IPS-18c (cell line): ENCODE measurements around the gene CREBL2.
"Not testable (repeated sequence)": the region's sequence is repeated elsewhere in the genome, so short reads cannot be mapped to it uniquely, and the experiment has no call there.

ENCODE experiments used
- H3K4me3 ChIP-seq: 2 replicates; pipeline ENCODE4 v1.7.0; 2013; ENCODE audit warnings: low read depth, mild to moderate bottlenecking, low read length, moderate library complexity; ENCODE audit not compliant: insufficient read depth
- H3K9me3 ChIP-seq: one replicate; pipeline ENCODE4 v1.6.1; 2013; ENCODE audit warnings: mild to moderate bottlenecking, low read length, moderate library complexity; ENCODE audit not compliant: control insufficient read depth, insufficient read depth

Gene CREBL2

DNA sequence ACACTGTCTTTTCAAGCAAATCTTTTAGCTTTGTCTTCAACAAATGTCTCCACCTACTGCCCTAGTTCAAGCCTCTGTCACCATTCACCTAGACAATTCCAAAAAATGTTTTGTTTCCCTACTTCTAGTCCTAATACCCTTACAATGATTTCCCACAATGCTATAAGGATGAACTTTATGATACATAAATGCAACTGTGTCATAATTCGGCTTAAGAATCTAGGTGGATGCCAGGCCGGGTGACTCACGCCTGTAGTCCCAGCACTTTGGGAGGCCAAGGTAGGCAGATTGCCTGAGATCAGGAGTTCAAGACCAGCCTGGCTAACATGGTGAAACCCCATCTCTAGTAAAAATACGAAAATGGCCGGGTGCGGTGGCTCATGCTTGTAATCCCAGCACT is 20.7 kb upstream of the CREBL2 start:
- Histone ChIP-seq H3K9me3 (no peaks in the 10 kb centered on the region), H3K4me3 (no peak overlapping the region)

DNA sequence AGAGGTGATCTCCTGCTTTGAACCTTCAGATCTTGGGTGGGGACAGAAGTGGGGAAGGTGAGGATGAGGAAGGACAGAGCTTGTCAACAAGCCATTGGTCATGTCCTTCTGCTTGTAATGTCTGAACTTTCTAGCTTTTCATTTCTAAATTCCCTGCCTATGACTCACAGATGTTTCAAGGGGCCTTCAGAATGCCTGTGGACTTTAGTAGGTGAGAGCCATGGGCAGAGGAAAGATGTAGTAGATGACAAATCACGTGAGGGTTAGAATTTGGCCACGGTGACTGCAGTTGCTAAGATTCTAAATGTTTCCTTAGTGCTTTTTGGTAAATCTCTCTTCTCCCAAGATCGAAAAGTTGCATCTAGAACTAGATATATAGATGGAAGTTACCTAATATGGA is 18.7 kb upstream of the CREBL2 start:
- Histone ChIP-seq H3K4me3 (no peak overlapping the region), H3K9me3 (peaks cover 2% of the 10 kb centered on the region)

DNA sequence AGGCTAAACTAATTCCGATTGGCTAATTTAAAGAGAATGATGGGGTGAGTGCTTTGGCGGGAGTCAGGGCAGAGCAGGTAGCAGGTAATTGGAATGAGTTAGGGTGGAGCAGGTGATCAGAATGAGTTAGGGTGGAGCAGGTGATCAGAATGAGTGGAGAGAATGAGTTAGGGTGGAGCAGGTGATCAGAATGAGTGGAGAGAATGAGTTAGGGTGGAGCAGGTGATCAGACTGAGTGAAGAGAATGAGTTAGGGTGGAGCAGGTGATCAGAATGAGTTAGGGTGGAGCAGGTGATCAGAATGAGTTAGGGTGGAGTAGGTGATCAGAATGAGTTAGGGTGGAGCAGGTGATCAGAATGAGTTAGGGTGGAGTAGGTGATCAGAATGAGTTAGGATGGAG is 15.7 kb upstream of the CREBL2 start:
- H3K4me3 ChIP-seq, H3K9me3 ChIP-seq: not testable (repeated sequence)

DNA sequence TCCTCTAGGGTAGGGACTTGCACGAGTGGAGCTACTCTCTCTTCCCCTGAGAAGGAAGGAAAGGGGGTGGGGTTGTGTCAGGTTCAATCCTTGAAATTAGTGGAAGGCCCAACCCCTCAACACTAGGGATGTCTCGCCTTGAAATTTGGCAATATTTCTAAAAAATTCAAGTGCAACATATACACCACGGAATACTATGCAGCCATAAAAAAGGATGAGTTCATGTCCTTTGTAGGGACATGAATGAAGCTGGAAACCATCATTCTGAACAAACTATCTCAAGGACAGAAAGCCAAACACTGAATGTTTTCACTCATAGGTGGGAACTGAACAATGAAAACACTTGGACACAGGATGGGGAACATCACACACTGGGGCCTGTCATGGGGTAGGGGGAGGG is 15.1 kb upstream of the CREBL2 start:
- not testable (repeated sequence) for H3K4me3 ChIP-seq, H3K9me3 ChIP-seq

DNA sequence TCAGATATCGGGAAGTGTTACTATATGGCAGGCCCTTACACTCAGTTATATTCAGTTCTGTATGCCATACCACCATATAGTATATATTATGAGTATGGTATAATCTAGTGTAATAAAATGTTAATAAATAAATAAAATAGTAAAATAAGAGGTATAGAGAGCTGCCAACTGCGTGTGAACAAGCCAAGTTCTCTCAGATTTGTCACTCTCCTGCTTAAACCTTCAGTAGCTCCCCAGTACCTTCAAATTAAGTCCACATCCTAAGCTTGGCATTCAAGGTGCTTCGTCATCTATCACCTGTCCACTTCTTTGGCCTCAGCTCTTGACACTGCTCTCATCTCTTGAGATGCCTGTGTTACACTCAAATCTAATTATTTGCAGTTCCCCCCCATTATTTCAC is 12.8 kb upstream of the CREBL2 start:
- Histone ChIP-seq H3K9me3 (peaks cover 2% of the 10 kb centered on the region), H3K4me3 (no peak overlapping the region)

DNA sequence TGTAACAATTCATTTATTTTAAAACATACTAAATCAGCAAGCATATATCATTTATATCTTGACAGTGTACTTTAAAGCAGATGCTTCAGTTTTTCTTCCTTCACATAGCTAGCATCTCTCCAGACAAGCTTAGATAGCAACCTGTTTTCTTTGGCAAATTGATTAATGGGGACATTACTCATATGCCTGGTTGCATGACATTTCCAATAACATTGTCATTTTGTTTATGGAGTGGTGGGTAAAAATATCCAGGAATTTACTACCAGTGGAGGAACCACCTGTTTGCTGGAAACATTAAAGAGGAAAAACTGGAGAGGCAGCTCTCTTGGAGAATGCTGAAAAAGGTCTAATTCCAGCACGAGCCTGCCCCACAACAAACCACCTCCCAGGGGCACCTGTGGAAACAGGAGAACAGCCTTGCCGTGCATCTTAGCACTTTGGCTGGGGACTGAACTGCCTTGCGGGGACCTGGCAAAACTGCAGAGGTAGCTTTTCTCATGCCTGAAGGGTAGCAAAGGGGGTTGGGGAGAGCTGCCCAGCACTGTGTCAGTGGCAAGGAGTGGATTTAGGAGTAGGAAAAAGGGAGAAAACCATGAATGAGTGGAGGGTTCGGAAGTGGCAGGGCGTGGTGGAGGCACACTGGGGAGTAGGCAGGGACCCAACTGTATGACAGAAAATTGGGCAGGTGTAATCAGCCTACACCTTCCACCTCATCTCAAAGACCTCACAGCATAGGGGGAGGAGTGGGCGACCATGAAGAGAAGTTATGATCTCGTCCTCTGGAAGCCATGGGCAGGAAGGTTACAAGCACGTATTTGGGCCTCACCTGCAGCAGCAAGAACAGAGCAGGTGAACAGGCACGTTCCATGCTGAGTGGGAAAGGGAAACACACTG is 11.7 kb upstream of the CREBL2 start:
- Histone ChIP-seq H3K9me3 (peaks cover 2% of the 10 kb centered on the region), H3K4me3 (no peak overlapping the region)

DNA sequence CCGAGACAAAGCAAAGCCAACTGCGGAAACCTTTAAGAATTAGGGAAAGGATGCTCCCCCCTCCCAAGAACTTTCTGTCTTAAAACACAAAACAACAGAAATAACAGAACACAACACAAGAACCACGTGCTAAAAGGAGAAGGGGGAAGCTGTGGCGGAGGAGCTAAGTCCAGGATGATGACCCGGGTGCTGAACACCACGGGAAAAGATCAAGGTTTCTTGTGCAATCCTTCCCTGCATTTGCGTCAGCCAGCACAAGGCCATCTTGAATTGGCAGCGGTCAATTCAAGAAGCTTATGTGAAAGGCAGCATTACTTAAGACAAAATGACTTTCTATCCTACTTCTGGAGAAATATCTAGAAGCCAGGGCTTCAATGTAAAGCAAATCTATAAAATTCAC is 11.0 kb upstream of the CREBL2 start:
- Histone ChIP-seq H3K9me3 (peaks cover 2% of the 10 kb centered on the region), H3K4me3 (no peak overlapping the region)

DNA sequence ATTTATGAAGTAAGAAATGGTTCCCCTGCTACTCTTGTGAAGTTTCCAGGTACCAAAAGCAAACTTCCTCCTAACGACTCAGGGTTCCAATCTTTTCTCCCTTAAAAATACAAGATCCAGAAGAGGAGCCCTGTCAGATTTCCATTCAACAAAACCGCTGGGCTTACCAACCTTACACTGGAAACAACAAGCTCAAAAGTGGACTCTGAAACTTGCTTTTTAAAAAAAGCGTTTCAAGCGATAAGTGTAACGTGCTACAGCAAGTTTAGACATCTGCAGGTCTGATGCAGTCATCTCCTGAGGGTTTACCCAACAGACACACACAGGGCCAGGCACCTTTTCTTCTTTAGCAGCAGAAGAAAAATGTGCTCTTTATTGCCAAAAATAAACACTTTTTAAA is 6.9 kb upstream of the CREBL2 start:
- no peak overlapping the region for H3K4me3 ChIP-seq
- H3K9me3 ChIP-seq: no peaks in the 10 kb centered on the region

DNA sequence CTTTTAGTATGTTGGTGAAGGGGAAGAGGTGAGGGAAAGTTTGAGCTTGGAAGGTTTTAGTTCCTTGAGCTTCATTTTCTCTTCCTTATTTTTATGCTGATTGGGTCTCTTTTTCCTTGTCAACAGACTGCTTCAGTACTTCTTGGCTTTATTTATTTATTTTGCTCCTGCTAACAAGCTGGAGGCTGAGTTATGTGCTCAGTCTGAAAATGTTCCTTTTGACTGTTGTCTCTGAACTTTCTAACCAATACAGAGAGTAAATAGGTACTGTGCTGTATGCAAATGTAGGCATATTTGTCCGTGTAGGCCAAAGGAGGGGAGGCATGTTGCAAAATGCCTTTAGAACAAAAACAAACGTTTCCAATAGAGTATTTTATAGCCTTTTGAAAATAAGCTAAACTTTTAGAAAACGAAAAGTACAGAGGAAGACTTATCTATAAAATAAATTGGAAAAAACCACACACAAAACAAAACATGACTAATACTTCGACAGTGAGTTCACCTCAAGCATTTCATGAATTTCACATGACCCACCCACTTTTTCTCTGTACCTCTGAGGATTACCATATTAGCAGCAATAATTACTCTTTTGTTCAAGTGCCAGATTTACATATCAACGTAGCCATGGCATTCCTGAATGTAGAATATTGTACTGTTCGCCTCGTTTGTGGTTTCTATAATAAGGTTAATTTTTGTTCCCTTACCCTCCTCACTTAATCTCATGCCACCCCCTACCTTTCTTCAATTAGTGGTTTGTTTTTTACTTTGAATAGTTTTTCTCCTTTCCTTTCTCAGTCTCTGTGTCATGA is 4.7 kb upstream of the CREBL2 start:
- Histone ChIP-seq H3K4me3 (no peak overlapping the region), H3K9me3 (no peaks in the 10 kb centered on the region)

DNA sequence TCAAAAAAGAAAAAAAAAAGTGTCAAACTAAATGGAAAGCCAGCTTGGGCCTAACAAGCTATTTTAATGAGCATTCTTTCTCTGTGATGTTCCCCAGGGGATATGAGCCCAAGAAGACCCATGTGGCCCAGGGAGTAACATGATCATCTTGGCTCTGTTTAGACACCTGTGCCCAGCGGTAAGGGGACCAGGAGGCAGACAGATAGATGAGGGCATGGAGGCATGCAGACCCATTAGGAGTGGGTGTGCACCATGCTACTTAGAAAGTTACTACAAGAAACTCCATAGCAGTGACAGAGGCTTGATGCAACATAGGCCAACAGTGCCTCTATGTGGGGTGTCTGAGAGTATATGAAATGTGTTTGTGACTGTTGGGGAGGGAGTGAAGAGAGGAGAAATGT is 3.1 kb upstream of the CREBL2 start:
- Histone ChIP-seq H3K4me3 (no peak overlapping the region), H3K9me3 (no peaks in the 10 kb centered on the region)

DNA sequence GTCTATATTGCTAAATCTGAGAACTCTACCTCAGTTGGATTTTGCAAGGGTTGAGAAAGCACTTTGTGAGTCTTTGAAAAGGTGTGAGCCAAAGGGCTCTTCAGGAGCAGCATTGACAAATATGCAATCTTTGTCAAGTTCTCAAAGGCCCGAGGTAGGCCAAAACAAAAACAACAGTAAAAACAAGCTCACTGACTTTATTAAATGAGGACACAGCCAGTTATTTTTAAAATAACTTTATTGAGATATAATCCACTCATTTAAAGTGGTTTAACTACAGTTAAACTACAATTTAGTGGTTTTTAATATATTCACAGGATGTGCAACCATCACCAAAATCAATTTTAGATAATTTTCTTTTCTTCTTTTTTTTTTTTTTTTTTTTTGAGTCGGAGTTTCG is 2.0 kb upstream of the CREBL2 start:
- no peak overlapping the region for H3K4me3 ChIP-seq
- H3K9me3 ChIP-seq: no peaks in the 10 kb centered on the region

DNA sequence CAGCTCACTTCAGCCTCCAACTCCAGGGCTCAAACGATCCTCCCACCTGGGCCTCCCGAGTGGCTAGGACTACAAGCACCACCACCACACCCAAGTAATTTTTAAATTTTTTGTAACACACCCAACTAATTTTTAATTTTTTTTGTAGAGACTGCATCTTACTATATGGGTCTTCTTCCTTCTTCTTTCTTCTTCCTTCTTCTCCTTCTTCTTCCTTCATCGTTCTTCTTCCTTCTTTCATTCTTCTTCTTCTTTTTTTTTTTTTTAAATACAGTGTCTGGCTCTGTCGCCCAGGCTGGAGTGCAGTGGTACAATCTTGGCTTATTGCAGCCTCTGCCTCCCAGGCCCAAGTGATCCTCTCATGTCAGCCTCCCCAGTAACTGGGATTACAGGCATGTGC is 965 bp upstream of the CREBL2 start:
- Histone ChIP-seq H3K4me3 (no peak overlapping the region; the same call in 1 of the 2 replicates), H3K9me3 (no peaks in the 10 kb centered on the region)

DNA sequence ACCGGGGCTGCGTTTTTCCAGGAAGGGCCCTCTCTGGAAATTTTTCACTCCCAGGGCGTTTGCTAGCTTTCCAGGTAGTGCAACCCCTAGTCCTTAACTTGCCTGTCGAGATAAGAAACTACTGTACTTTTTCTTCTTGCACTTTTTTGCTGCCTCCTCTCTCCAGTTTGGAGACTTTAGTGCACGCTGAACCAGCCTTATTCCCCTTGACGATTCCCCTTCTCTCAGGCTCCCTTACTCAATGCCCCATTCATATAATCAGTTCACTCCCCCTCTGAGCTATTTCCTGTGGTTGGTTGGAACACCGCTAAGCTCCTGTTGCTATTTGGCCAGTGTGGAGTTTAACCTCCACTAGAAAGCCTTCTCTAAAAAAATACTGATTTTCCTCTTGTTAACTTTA is 682 bp downstream of the CREBL2 start:
- H3K4me3 ChIP-seq: peak overlapping the region; percentile 63
- H3K9me3 ChIP-seq: no peaks in the 10 kb centered on the region

DNA sequence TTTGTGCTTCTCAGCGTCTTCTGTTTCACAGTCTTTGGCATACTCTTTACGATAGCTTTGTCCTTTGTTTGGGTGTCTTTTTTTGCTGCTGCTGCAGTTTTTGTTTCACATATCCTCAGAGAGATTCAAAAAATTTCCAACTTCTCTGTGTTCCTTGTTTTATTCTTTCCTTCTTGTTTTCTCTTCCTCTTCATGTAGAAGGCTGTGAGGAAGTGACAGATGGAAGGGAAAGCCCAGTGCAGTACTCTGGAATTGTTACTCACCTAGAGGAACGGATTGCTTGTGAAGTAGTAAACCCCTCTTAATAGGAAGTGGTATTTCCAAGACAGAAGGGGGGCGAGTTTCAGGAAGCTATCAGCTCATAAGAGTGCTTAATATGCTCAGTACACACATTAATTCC is 1.7 kb downstream of the CREBL2 start:
- H3K4me3 ChIP-seq: no peak overlapping the region

DNA sequence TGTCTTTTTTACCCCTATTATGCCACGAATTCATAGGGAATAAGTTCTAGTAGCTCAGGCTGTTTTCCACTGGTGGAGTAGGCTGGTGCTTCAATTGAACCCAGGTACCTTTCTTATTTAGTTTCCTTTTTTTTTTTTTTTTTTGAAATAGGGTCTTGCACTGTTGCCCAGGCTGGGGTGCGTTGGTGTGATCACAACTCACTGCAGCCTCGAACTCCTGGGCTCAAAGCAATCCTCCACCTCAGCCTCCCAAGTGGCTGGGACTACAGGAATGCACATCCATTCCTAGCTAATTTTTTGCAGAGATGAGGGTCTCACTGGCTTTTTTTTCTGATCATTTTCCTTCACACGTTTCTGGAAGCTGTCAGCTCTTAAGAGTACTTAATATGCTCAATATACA is 2.7 kb downstream of the CREBL2 start:
- Histone ChIP-seq H3K4me3 (no peak overlapping the region), H3K9me3 (no peaks in the 10 kb centered on the region)

More for the DNA sequence above, 1.7 kb downstream of the CREBL2 start:
- H3K9me3 ChIP-seq: no peaks in the 10 kb centered on the region

DNA sequence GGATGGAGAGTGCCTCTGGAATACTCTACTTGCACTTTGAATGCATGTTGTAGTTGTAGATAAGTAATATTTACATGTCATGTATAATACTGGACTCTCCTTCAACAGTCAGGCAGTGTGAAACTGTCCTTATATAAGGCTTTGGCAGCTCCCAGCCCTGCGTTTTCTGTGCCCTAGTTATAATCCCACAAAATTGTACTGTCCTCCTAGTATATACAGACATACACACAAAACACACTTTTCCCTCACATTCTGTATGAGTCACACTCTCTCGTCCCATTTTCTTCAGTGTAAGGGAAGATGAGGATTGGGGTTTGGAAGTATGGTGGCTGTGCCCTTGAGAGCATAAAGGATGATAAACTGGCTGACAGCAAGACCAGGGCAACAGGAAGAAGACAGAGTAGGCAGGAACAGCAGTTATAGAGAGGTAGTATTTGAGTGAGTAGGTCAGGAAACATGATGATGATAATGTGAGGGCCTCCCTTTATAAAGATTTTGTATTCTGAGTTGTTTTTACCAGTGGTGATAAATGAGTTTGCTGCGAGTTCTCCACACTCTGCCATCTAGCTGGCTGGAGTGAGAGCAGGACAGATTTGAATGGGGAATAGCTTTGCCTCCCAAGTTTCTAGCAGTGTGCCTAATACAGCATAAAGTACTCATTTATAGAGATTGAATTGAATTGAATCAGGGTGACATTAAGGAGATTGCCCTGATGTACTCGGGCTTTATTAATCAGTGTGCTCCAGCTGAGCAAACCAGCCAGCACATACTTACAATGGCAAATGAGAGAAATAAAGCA is 5.0 kb downstream of the CREBL2 start:
- Histone ChIP-seq H3K4me3 (no peak overlapping the region), H3K9me3 (no peaks in the 10 kb centered on the region)

DNA sequence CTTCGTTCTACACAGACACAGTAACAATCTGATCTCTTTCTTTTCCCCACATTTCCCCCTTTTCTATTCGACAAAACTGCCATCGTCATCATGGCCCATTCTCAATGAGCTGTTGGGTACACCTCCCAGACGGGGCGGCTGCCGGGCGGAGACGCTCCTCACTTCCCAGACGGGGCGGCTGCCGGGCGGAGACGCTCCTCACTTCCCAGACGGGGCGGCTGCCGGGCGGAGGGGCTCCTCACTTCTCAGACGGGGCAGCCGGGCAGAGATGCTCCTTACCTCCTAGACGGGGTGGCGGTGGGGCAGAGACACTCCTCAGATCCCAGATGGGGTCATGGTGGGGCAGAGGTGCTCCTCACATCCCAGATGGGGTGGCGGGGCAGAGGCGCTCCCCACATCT is 6.4 kb downstream of the CREBL2 start:
- not testable (repeated sequence) for H3K9me3 ChIP-seq, H3K4me3 ChIP-seq
